Glutamatergic neuron (in vitro differentiated cells): ENCODE data around the gene KCTD19. TPM values are rescaled to one million over a fixed set of nuclear protein-coding genes. Genes with fewer than 3 reads are reported as not detected.

Experiments used
- DNase-seq: peaks from one replicate; pipeline ENCODE4 v3.0.0; 2022
- H3K27ac Mint-ChIP-seq: one replicate; pipeline ENCODE4 v1.8.0; 2020; ENCODE audit warnings: mild to moderate bottlenecking, mixed read lengths, inconsistent platforms; ENCODE audit not compliant: unreplicated experiment
- H3K27me3 Mint-ChIP-seq: one replicate; pipeline ENCODE4 v1.8.0; 2020; ENCODE audit warnings: mild to moderate bottlenecking, moderate library complexity, mixed read lengths, inconsistent platforms; ENCODE audit not compliant: unreplicated experiment
- H3K36me3 Mint-ChIP-seq: one replicate; pipeline ENCODE4 v1.8.0; 2020; ENCODE audit warnings: mild to moderate bottlenecking, mixed read lengths, inconsistent platforms; ENCODE audit not compliant: unreplicated experiment
- H3K4me1 Mint-ChIP-seq: one replicate; pipeline ENCODE4 v1.8.0; 2020; ENCODE audit warnings: mild to moderate bottlenecking, low read depth, mixed read lengths, inconsistent platforms; ENCODE audit not compliant: unreplicated experiment
- H3K4me3 Mint-ChIP-seq: one replicate; pipeline ENCODE4 v1.8.0; 2020; ENCODE audit warnings: mild to moderate bottlenecking, mixed read lengths, inconsistent platforms; ENCODE audit not compliant: unreplicated experiment
- H3K9me3 Mint-ChIP-seq: one replicate; pipeline ENCODE4 v1.8.0; 2020; ENCODE audit warnings: mild to moderate bottlenecking, moderate library complexity, mixed read lengths, inconsistent platforms; ENCODE audit not compliant: unreplicated experiment
- CTCF ChIP-seq: fragments of 200-600 bp; sonication (generic); IDR thresholded peaks from one replicate; pipeline ENCODE4 v1.5.0; 2021; ENCODE audit not compliant: partially characterized antibody, unreplicated experiment
- total RNA-seq: library from RNA; stranded (reverse); fragmentation: NEBNext Ultra II Directional; extraction: Animal tissue kit (Norgen Biotek cat#: 25700); gene quantifications from one replicate; pipeline ENCODE4 v1.2.1, GENCODE V29; 2021; ENCODE audit not compliant: unreplicated experiment

The KCTD19 gene
- total RNA-seq, 1 donor from 2014 or later: 1.0 TPM

GRCh38 chr16:67263201-67263600 lies 63.3 kb downstream of the KCTD19 start:
- H3K36me3 Mint-ChIP-seq: peaks cover 7% of the 10 kb centered on the region
- DNase-seq: no peak
- peaks cover 6% of the 10 kb centered on the region for H3K27me3 Mint-ChIP-seq
- peaks cover 7% of the 10 kb centered on the region for H3K4me1 Mint-ChIP-seq
- no peak overlapping the region for H3K4me3 Mint-ChIP-seq
- TF ChIP-seq CTCF: no peak
- no peaks in the 10 kb centered on the region for H3K9me3 Mint-ChIP-seq
- H3K27ac Mint-ChIP-seq: no peak overlapping the region

GRCh38 chr16:67260426-67261063 lies 66.0 kb downstream of the KCTD19 start:
- peaks cover 7% of the 10 kb centered on the region for H3K36me3 Mint-ChIP-seq
- no peaks in the 10 kb centered on the region for H3K9me3 Mint-ChIP-seq
- H3K27ac Mint-ChIP-seq: peak overlapping the region; percentile 20
- DNase-seq: no peak
- H3K4me1 Mint-ChIP-seq: peaks cover 7% of the 10 kb centered on the region
- H3K27me3 Mint-ChIP-seq: peaks cover 4% of the 10 kb centered on the region
- H3K4me3 Mint-ChIP-seq: peak overlapping the region; percentile 27
- TF ChIP-seq CTCF: no peak

- H3K4me1 Mint-ChIP-seq: peaks cover 7% of the 10 kb centered on the region
- no peak overlapping the region for H3K27ac Mint-ChIP-seq
- H3K4me3 Mint-ChIP-seq: no peak overlapping the region
- H3K9me3 Mint-ChIP-seq: no peaks in the 10 kb centered on the region
- peaks cover 3% of the 10 kb centered on the region for H3K27me3 Mint-ChIP-seq
- no peak for DNase-seq
- peaks cover 7% of the 10 kb centered on the region for H3K36me3 Mint-ChIP-seq
- no peak for TF ChIP-seq CTCF
Observed at GRCh38 chr16:67259705-67260104, 66.8 kb downstream of the KCTD19 start.

GRCh38 chr16:67258161-67258835 lies 68.2 kb downstream of the KCTD19 start:
- Mint-ChIP-seq H3K36me3 (peaks cover 7% of the 10 kb centered on the region), H3K27ac (no peak overlapping the region), H3K4me1 (peaks cover 7% of the 10 kb centered on the region), H3K9me3 (peaks cover under 1% of the 10 kb centered on the region), H3K27me3 (peaks cover 3% of the 10 kb centered on the region), H3K4me3 (no peak overlapping the region)
- no peak for DNase-seq
- TF ChIP-seq CTCF: no peak

GRCh38 chr16:67257486-67258160 lies 68.9 kb downstream of the KCTD19 start:
- Mint-ChIP-seq H3K4me1 (peaks cover 7% of the 10 kb centered on the region), H3K27me3 (peaks cover 3% of the 10 kb centered on the region), H3K36me3 (peaks cover 7% of the 10 kb centered on the region), H3K27ac (no peak overlapping the region), H3K9me3 (peaks cover 4% of the 10 kb centered on the region), H3K4me3 (no peak overlapping the region)
- TF ChIP-seq CTCF: no peak
- DNase-seq: no peak
